DOHH2 (cell line): ENCODE measurements around the gene YPEL5.

Source experiments
- H3F3A ChIP-seq: fragments of 200-600 bp; sonication (generic), shearing (Covaris generic); 2 replicates; pipeline ENCODE4 v1.6.0; 2016; ENCODE audit warnings: antibody characterized with exemption, mild to moderate bottlenecking; ENCODE audit not compliant: control insufficient read depth, insufficient read depth
- H3K27ac ChIP-seq: fragments of 200-600 bp; sonication (generic); 2 replicates; pipeline ENCODE4 v1.5.1; 2014; ENCODE audit warnings: low read depth, mild to moderate bottlenecking, low read length, moderate library complexity
- H3K27me3 ChIP-seq: fragments of 200-600 bp; sonication (generic); 2 replicates; pipeline ENCODE4 v1.6.1; 2014; ENCODE audit warnings: mild to moderate bottlenecking, low read length, mixed read lengths; ENCODE audit not compliant: control insufficient read depth
- H3K36me3 ChIP-seq: fragments of 200-600 bp; sonication (generic); 2 replicates; pipeline ENCODE4 v1.6.1; 2014; ENCODE audit warnings: mild to moderate bottlenecking, low read length, moderate library complexity, mixed read lengths; ENCODE audit not compliant: control insufficient read depth
- H3K4me1 ChIP-seq: fragments of 200-600 bp; sonication (generic); 2 replicates; pipeline ENCODE4 v1.6.1; 2014; ENCODE audit warnings: mild to moderate bottlenecking, low read length, mixed read lengths; ENCODE audit not compliant: control insufficient read depth
- H3K4me2 ChIP-seq: fragments of 200-600 bp; sonication (generic); 2 replicates; pipeline ENCODE4 v1.6.0; 2014; ENCODE audit warnings: mild to moderate bottlenecking, low read length, moderate library complexity
- H3K4me3 ChIP-seq: fragments of 200-600 bp; sonication (generic); 2 replicates; pipeline ENCODE4 v1.5.1; 2014; ENCODE audit warnings: mild to moderate bottlenecking, low read length, mixed read lengths
- H3K79me2 ChIP-seq: fragments of 200-600 bp; sonication (generic); 2 replicates; pipeline ENCODE4 v1.6.1; 2014; ENCODE audit warnings: mild to moderate bottlenecking, low read length, mixed read lengths; ENCODE audit not compliant: control insufficient read depth
- H3K9me2 ChIP-seq: fragments of 200-600 bp; sonication (generic); replicated peaks from 2 replicates; pipeline ENCODE4 v1.6.1; 2014; ENCODE audit warnings: mild to moderate bottlenecking, low read length, mixed read lengths; ENCODE audit not compliant: control insufficient read depth
- H3K9me3 ChIP-seq: fragments of 200-600 bp; sonication (generic); 2 replicates; pipeline ENCODE4 v1.6.1; 2014; ENCODE audit warnings: antibody characterized with exemption, low read length, mixed read lengths; ENCODE audit not compliant: control insufficient read depth, insufficient read depth
- H4K20me1 ChIP-seq: fragments of 200-600 bp; sonication (generic); 2 replicates; pipeline ENCODE4 v1.6.0; 2014; ENCODE audit warnings: low read depth, mild to moderate bottlenecking, antibody characterized with exemption, low read length, moderate library complexity; ENCODE audit not compliant: control insufficient read depth, insufficient read depth
- CTCF ChIP-seq: fragments of 200-600 bp; sonication (generic); IDR thresholded peaks from one replicate; pipeline ENCODE4 v1.5.1; 2014; ENCODE audit warnings: antibody characterized with exemption, mild to moderate bottlenecking, low read depth, low read length; ENCODE audit not compliant: poor library complexity, severe bottlenecking
- EZH2phosphoT487 ChIP-seq: fragments of 200-600 bp; sonication (generic); IDR thresholded peaks from 2 replicates; pipeline ENCODE4 v1.6.1; 2017; ENCODE audit warnings: borderline replicate concordance, mild to moderate bottlenecking, antibody characterized with exemption, low read length, moderate library complexity, mixed read lengths

Gene YPEL5

GRCh38 chr2:30177956-30178355 is 31.1 kb downstream of the YPEL5 start:
- Histone ChIP-seq H3K79me2 (no peaks in the 10 kb centered on the region), H3K4me2 (no peak overlapping the region), H3K27ac (no peak overlapping the region), H3K9me3 (no peaks in the 10 kb centered on the region), H3F3A (no peaks in the 10 kb centered on the region), H4K20me1 (no peaks in the 10 kb centered on the region), H3K9me2 (no peaks in the 10 kb centered on the region), H3K27me3 (no peaks in the 10 kb centered on the region), H3K36me3 (no peaks in the 10 kb centered on the region), H3K4me3 (no peak overlapping the region), H3K4me1 (no peaks in the 10 kb centered on the region)
- TF ChIP-seq EZH2phosphoT487 (no peak), CTCF (no peak)

DNA sequence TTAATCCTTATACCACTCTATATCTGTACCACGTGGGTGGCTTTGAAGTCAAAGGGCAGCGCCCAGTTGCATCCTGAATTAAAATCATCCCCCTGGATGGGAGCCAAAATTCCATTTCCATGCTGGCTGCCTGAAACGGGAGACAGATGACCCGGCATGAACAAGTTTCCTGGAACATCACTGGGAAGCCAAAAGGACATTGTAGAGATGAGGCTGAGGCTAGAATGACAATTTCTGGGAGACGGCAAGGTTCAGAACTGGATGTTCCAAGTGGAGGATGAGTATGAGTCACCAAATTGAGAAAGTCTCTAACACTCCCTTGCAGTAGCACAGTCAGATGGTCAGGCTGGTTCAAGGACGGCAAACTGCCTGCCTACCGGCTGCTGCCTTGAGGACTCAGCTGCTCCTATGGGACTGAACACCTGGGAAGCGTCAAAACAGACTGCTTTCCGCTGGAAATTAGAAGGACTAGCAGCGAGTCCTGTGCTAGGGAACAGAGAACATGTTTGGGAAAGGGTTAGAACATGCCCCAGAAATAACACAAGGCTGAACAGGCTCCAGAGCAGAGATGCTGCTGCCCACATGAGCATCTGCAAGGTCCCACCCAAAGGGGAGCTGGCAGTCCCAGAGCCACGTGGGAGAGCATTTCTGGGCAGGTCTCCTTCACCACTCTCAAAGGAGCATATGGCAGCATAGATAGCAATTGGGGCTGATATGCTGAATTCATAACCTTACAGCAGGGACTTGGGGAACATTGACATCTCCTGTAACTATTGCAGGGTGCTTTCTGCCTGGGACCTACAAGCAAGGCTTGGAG is 32.0 kb downstream of the YPEL5 start:
- no peaks in the 10 kb centered on the region for H4K20me1 ChIP-seq
- H3K4me1 ChIP-seq: no peaks in the 10 kb centered on the region
- H3K9me3 ChIP-seq: no peaks in the 10 kb centered on the region
- H3K4me2 ChIP-seq: no peak overlapping the region
- no peaks in the 10 kb centered on the region for H3K9me2 ChIP-seq
- no peak for TF ChIP-seq EZH2phosphoT487
- no peak for TF ChIP-seq CTCF
- no peak overlapping the region for H3K27ac ChIP-seq
- H3K79me2 ChIP-seq: no peaks in the 10 kb centered on the region
- no peaks in the 10 kb centered on the region for H3F3A ChIP-seq
- no peaks in the 10 kb centered on the region for H3K27me3 ChIP-seq
- no peak overlapping the region for H3K4me3 ChIP-seq
- no peaks in the 10 kb centered on the region for H3K36me3 ChIP-seq

- no peaks in the 10 kb centered on the region for H3K9me2 ChIP-seq
- H3K27ac ChIP-seq: no peak overlapping the region
- no peaks in the 10 kb centered on the region for H3K9me3 ChIP-seq
- H3K4me3 ChIP-seq: no peak overlapping the region
- no peaks in the 10 kb centered on the region for H3K4me1 ChIP-seq
- no peak for TF ChIP-seq EZH2phosphoT487
- no peaks in the 10 kb centered on the region for H3K36me3 ChIP-seq
- H3K27me3 ChIP-seq: peaks cover 5% of the 10 kb centered on the region; the same call in 1 of the 2 replicates
- no peaks in the 10 kb centered on the region for H3F3A ChIP-seq
- no peak overlapping the region for H3K4me2 ChIP-seq
- no peaks in the 10 kb centered on the region for H4K20me1 ChIP-seq
- no peaks in the 10 kb centered on the region for H3K79me2 ChIP-seq
These were observed 32.7 kb downstream of the YPEL5 start for GRCh38 chr2:30179536-30179935.

DNA sequence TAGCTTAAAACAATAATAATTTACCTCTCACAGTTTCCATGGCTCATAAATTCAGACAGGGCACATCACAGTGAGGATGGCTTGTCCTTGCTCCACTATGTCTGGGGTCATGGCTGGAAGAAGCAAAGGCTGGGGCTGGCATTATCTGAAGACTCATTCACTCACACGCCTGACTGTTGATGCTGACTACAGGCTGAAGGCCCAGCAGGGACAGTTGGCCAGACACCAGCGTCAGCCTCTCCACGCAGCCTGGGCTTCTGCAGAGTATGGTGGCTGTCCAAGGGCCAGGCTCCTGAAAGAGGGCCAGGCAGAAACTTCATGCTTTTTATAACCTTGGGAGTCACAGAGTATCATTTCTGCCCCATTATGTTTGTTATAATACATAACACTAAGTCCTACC is 33.4 kb downstream of the YPEL5 start:
- H3K4me1 ChIP-seq: no peaks in the 10 kb centered on the region
- peaks cover 5% of the 10 kb centered on the region; the same call in 1 of the 2 replicates for H3K27me3 ChIP-seq
- no peak overlapping the region for H3K4me3 ChIP-seq
- no peak overlapping the region for H3K4me2 ChIP-seq
- H3K9me3 ChIP-seq: no peaks in the 10 kb centered on the region
- no peak overlapping the region for H3K27ac ChIP-seq
- H4K20me1 ChIP-seq: no peaks in the 10 kb centered on the region
- H3K36me3 ChIP-seq: no peaks in the 10 kb centered on the region
- H3K9me2 ChIP-seq: no peaks in the 10 kb centered on the region
- H3F3A ChIP-seq: no peaks in the 10 kb centered on the region
- no peak for TF ChIP-seq CTCF
- TF ChIP-seq EZH2phosphoT487: no peak
- no peaks in the 10 kb centered on the region for H3K79me2 ChIP-seq
